ENCODE results near the gene TRIM32.
"Not testable (repeated sequence)": the region's sequence is repeated elsewhere in the genome, so short reads cannot be mapped to it uniquely, and the experiment has no call there.

The TRIM32 gene

GRCh38 chr9:116674210-116674980, 12.7 kb upstream of the TRIM32 start:
- no peak for DNase-seq

- no peak for DNase-seq
Observed at GRCh38 chr9:116683535-116683934, 3.6 kb upstream of the TRIM32 start.

DNA sequence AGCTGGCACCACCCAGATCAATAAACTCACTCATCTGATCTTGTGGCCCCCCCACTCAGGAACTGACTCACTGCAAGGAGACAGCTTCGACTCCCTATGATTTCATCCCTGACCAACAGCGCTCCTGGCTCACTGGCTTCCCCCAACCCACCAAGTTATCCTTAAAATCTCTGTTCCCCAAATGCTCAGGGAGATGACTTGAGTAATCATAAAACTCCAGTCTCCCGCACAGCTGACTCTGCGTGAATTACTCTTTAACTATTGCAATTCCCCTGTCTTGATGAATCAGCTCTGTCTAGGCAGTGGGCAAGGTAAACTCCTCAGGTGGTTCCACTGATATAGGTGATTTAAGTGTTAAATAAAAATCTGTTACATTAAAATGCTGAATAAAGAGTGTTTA, 1.9 kb upstream of the TRIM32 start:
- DNase-seq = no peak

GRCh38 chr9:116686135-116686534, 970 bp upstream of the TRIM32 start:
- DNase-seq = no peak

DNA sequence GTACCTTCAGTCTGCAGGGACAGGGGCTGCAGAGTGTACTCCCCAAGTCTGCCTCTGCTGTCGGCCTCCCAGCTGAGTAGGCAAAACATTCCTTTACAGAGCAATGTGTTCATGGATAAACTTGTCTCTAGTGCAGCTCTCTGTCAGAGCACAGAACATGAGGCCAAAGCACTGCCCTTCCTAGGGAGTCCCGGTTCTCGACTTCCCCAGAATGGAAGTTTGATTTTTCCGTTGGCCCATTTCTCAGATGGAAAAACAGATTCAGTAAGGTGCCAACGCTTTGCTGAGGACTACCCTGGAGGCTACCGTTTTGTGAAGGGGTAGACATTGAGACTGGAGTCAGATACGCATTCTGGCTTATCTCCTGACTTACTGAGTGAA, 422 bp upstream of the TRIM32 start:
- no peak for DNase-seq

GRCh38 chr9:116687754-116688135, 640 bp downstream of the TRIM32 start:
- no peak for DNase-seq

DNA sequence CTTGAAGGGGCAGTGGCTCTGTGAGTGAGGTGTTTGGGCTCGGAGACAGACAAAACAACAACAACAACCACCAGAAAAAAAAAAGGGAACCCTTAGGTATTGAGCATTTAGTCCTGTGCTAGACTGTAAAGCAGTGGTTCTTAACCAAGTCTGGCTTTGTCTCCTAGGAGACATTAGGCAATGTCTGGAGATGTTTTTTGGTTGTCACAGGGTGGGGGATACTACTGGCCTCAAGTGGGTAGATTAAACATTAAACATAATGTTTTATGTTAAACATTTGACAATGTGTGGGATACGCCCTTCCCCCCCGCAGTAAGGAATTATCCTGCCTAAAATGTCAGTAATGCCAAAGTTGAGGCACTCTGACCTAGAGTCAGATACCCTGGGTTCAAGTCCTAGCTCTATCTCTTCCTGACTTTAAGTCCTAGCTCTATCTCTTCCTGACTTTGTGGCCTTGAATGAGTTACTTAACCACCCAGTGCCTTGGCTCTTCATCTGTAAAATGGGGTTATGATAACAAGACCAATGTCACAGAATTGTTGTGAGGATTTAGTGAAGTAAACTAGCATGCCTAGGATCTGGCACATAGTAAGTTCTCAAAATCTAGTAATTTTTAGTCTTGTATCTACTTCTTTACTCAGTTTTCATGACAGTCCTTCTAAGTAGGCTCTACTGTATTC, 1.8 kb downstream of the TRIM32 start:
- DNase-seq = no peak

DNA sequence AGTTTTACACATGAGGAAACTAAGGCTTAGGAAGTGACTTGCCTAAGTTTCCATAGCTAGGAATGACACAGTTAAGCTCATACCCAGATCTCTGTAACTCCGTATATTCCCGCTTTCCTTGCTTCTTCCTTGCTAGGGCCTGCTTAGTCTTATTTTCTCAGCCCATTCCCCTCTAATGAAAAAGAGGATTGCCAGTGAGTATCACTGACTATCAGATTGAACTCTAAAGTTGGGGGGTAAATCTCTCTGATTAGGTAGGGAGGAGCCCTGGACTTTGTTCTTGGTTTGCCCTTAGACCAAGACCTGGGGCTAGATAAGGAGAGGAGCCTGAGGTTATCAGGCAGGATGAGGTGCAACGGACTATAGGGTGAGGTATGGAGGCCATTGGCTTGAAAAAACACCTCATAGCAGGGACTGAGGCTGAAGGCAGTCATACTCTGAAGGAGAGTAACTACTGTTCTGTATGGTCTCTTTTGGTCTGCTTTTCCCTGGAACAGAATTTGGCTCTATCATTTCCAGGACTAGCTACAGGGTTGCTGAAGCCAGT, 2.5 kb downstream of the TRIM32 start:
- no peak for DNase-seq

- not testable (repeated sequence) for DNase-seq
Observed at GRCh38 chr9:116690805-116691204, 3.7 kb downstream of the TRIM32 start.

DNA sequence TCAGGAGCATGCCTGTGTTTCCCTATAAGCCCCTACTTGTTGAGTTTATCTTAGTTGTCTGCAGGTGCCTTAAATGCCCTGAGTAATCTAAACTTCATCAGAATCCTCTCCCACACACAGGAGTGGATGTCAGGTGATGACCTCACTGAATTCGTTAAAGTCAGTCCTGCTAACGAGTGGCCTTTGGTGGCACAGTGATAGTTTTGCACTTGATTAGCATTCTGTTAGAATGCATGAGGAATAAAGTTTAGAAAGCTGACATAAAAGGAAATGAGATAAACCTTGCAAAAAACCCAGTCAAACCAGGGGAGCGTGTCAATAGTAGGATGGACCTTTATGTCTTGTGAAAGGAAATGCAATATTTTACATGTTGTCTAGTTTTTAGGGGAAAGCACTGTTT, 4.5 kb downstream of the TRIM32 start:
- DNase-seq = no peak

GRCh38 chr9:116692616-116693015, 5.5 kb downstream of the TRIM32 start:
- DNase-seq = no peak

GRCh38 chr9:116693233-116693731, 6.2 kb downstream of the TRIM32 start:
- DNase-seq = no peak

GRCh38 chr9:116694785-116695291, 7.7 kb downstream of the TRIM32 start:
- DNase-seq = no peak

- no peak for DNase-seq
Observed at GRCh38 chr9:116695438-116695837, 8.3 kb downstream of the TRIM32 start.

DNA sequence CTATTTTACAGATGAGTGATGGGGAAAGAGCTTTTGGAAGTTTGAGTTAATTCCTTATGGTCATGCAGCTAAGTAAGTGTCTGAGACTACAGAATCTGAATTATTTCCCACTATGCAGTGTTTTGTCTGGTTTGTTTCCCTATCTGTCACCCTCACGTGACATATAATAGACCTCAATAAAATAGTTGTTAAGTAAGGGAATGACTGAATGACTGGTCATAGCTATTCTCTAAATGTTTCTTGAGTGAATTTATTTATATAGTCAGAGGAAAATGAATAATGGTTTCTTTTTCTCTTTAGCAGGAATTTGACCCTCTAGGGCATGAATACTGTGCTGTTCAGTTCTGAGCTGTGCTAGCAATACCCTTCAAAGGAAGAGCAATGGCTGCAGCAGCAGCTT, 10.3 kb downstream of the TRIM32 start:
- DNase-seq = no peak

GRCh38 chr9:116697887-116698286, 10.8 kb downstream of the TRIM32 start:
- DNase-seq = no peak

DNA sequence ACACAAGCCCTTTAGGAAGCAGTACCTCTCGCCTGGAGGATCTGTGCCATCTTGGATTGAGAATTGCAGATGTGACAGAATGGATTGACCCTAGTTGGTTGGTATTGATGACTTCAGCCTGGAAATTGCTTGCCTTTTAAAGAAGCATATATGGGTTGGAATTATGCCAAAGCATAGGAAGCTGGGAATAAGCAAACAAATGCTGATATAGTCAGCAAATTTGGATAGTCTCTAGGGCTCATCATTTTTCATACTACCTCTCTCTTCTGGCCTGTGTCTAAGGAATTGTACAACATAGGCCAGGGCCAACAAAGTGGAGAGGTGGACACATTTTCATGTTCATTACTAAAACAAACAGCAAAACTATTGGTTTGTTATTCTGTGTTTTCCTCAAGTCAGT, 13.2 kb downstream of the TRIM32 start:
- no peak for DNase-seq

DNA sequence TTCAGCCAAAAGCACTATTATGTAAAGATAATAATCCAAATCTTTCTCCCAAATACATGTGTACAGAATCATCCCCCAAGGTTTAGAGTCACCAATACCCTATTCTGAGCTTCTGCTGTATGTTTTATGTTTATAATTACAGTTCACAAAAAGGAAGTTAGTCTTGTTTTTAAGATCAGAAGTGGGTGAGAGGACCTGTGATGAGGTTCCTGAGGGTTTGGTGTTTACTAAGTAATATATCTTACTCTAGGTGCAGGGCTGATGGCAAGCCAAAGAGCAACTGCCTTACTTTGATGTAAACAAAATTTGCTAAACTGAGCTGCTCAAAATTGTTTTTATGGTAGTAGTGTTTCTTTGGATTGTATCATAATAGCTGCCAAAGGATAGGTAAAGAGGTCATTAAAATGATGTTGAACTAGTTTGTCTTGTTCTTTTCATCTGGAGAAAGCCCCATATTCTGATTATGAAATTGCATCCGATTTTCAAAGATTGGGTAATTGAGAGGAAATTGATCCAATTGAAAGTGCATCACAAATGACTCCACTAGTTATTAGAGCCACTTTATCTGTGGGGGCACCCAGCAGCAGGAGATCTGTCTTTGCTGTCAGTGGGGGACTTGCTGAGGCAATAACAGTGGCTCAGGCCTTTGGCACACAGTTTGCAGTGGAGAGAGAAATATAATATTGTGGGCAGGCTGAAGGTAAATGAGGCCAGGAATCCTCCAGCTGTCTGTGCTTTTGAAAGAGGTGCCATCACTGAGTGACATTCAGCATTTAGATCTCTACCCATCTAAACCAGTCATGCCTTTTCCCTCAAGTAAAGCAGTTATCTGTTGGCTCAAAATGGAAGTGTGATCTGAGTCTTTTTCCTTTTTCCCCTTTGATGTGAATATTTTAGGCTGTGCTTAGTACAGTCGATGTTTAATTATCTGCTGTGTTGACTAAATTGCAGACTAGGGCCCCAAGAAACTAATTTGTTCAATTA, 14.1 kb downstream of the TRIM32 start:
- no peak for DNase-seq

DNA sequence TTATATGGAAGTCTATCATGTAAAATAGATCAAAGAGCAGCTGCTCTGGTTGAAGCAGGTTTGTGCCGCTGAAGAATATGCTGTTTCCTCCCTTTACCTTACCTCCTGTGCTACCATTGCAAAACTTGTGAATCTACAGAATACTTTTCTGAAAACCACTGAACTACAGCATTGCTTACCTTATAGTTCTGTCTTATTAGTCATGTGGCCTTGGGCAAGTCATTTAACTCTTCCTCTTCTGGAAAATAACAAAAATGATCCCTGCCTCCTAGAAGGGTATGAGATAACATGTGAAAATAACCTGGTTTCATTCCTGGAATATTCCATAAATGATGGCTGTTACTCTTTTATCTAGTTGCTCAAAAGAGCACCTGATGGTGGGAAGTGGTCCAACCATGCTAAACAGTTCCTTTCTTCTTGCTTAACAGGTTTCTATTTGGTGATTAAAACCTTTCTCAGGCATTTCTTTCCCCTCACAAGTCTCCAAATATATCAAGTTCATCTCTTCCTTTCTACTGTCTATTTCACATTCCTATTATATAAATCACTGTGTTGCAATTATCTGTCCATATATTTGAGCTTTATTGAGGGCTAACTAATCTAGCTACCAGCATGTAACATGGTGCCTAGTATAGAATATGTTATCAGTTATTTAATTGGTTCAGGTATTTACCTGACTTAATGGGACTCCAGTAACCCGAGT, 15.0 kb downstream of the TRIM32 start:
- no peak for DNase-seq

GRCh38 chr9:116703634-116704033, 16.5 kb downstream of the TRIM32 start:
- DNase-seq = no peak

DNA sequence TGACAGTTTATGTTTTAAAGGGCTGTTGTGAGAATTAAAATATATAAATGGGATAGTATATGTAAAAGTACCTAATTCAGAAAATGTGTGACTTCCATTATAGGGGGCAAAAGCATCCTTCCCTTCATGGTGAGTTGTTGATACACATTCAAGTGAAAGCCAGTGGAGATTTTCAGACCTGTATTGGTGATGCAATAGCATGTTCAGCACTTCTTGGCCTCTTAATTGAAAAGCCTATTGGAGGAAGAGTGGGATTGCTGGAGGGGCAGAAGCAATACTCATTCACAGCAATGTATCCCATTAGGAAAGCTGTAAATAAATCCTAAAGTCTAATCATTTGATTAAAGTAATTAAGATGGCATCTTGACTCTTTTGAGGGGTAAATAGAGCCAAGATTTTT, 17.4 kb downstream of the TRIM32 start:
- no peak for DNase-seq

GRCh38 chr9:116705531-116705930, 18.4 kb downstream of the TRIM32 start:
- no peak for DNase-seq
